LHCN-M2 (cell line): ENCODE measurements around the gene KRT31. TPM values are rescaled to one million over a fixed set of nuclear protein-coding genes. Genes with fewer than 3 reads are reported as not detected.
"Not testable (repeated sequence)": the region's sequence is repeated elsewhere in the genome, so short reads cannot be mapped to it uniquely, and the experiment has no call there.

ENCODE experiments used
- DNase-seq: peaks from one replicate; pipeline ENCODE4 v3.0.0-alpha.2; 2012; ENCODE audit warnings: low read depth
- polyA plus RNA-seq: library from polyadenylated mRNA; unstranded; fragments of >200 nt; gene quantifications from one replicate; pipeline ENCODE4 v1.2.1, GENCODE V29; 2012; ENCODE audit warnings: missing spikeins
- total RNA-seq: library from RNA; depleted of rRNA; stranded (reverse); fragments of >200 nt; gene quantifications from 2 replicates; pipeline ENCODE4 v1.2.3, GENCODE V29; 2014; rRNA removed

KRT31 gene
- not detected in 2 replicates for total RNA-seq
- polyA plus RNA-seq, result 0.04 TPM

GRCh38 chr17:41396996-41397660, at the start of gene KRT31:
Gene KRT31, minus strand, starts transcription at chr17:41397608. Its CDS starts 69 bp downstream, at chr17:41397539.
- DNase-seq, result no peak

- peak; percentile 7 for DNase-seq
Measured at GRCh38 chr17:41446806-41447205, 49.4 kb upstream of the KRT31 start.

GRCh38 chr17:41444640-41445039, 47.2 kb upstream of the KRT31 start:
- no peak for DNase-seq

- no peak for DNase-seq
Measured at GRCh38 chr17:41444186-41444585, 46.8 kb upstream of the KRT31 start.

- peak; percentile 20 for DNase-seq
Measured at GRCh38 chr17:41442739-41443138, 45.3 kb upstream of the KRT31 start.

GRCh38 chr17:41440531-41441033, 43.2 kb upstream of the KRT31 start, which contains the start of gene KRT38:
Gene KRT38, minus strand, starts transcription at chr17:41440983. Its CDS starts 62 bp downstream, at chr17:41440921.
- DNase-seq, result no peak

GRCh38 chr17:41439375-41439774, 42.0 kb upstream of the KRT31 start:
- DNase-seq, result no peak

GRCh38 chr17:41437769-41438168, 40.4 kb upstream of the KRT31 start:
- no peak for DNase-seq

- no peak for DNase-seq
Measured at GRCh38 chr17:41437254-41437653, 39.8 kb upstream of the KRT31 start.

GRCh38 chr17:41434415-41434814, 37.0 kb upstream of the KRT31 start:
- DNase-seq, result no peak

- DNase-seq, result no peak
Measured at GRCh38 chr17:41434005-41434404, 36.6 kb upstream of the KRT31 start.

GRCh38 chr17:41433586-41433985, 36.2 kb upstream of the KRT31 start:
- DNase-seq, result no peak

- DNase-seq, result not testable (repeated sequence)
Measured at GRCh38 chr17:41430376-41430775, 33.0 kb upstream of the KRT31 start.

GRCh38 chr17:41429667-41430066, 32.3 kb upstream of the KRT31 start:
- no peak for DNase-seq

- DNase-seq, result no peak
Measured at GRCh38 chr17:41428591-41429291, 31.3 kb upstream of the KRT31 start.

- no peak for DNase-seq
Measured at GRCh38 chr17:41424111-41424635, 26.8 kb upstream of the KRT31 start, which contains the start of gene KRT37. Gene KRT37, minus strand, starts transcription at chr17:41424585. Its CDS starts 62 bp downstream, at chr17:41424523.

- not testable (repeated sequence) for DNase-seq
Measured at GRCh38 chr17:41422586-41422985, 25.2 kb upstream of the KRT31 start.

- no peak for DNase-seq
Measured at GRCh38 chr17:41421617-41422016, 24.2 kb upstream of the KRT31 start.

GRCh38 chr17:41421116-41421515, 23.7 kb upstream of the KRT31 start:
- DNase-seq, result no peak

GRCh38 chr17:41420134-41420533, 22.7 kb upstream of the KRT31 start:
- DNase-seq, result no peak

- no peak for DNase-seq
Measured at GRCh38 chr17:41419716-41420115, 22.3 kb upstream of the KRT31 start.

GRCh38 chr17:41418116-41418860, 20.9 kb upstream of the KRT31 start:
- DNase-seq, result no peak
